Measurements from ENCODE around the gene KRTAP10-1.
"Not testable (repeated sequence)": the region's sequence is repeated elsewhere in the genome, so short reads cannot be mapped to it uniquely, and the experiment has no call there.

KRTAP10-1 gene

GRCh38 chr21:44550285-44550684 lies 10.3 kb upstream of the KRTAP10-1 start:
- not testable (repeated sequence) for DNase-seq (ENCODE audit: extremely low read depth in 1 of 2, low read depth in 1 of 2)

DNA sequence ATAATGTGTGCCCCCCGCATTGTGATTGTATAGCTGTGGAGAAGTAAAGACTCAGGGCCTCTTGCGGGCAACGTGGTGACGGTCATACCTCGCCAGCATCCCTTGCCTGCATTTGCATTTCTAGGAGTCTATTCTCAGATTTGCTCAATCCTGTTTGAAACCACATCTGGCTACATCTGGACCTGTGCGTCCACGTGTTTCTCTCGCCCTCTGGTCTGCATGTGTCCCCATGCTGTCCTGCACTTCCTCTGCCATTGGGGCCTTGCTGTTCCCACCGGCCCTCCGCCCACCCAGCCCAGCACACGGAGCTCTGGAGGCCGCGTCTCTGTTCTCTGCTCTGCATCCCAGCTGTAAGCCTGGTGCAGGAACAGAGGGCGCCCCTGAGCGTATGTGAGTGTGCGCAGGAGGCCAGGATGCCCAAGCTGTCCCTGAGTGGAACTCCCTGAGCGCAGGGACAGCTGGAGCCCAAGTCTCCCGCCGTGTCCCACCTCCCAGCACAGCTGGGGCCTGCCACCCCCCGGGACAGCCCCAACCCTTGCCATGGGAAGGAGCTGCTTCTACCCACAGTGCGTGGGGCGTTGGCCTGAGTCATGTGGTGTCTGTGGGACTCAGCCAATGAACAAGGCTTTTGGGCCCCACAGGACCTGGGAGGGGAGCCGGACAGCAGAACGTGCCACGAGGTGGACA lies 9.7 kb upstream of the KRTAP10-1 start:
- no peak for DNase-seq (ENCODE audit: extremely low read depth in 1 of 2, low read depth in 1 of 2)

GRCh38 chr21:44548922-44549321 lies 8.9 kb upstream of the KRTAP10-1 start:
- no peak for DNase-seq (ENCODE audit: extremely low read depth in 1 of 2, low read depth in 1 of 2)

GRCh38 chr21:44548381-44548780 lies 8.4 kb upstream of the KRTAP10-1 start:
- DNase-seq (ENCODE audit: extremely low read depth in 1 of 2, low read depth in 1 of 2) = no peak

GRCh38 chr21:44547656-44548331 lies 7.8 kb upstream of the KRTAP10-1 start:
- no peak for DNase-seq (ENCODE audit: extremely low read depth in 1 of 2, low read depth in 1 of 2)

GRCh38 chr21:44544566-44544965 lies 4.6 kb upstream of the KRTAP10-1 start:
- no peak for DNase-seq (ENCODE audit: extremely low read depth in 1 of 2, low read depth in 1 of 2)

- no peak for DNase-seq (ENCODE audit: extremely low read depth in 1 of 2, low read depth in 1 of 2)
Observed at GRCh38 chr21:44542716-44543115, 2.7 kb upstream of the KRTAP10-1 start.

DNA sequence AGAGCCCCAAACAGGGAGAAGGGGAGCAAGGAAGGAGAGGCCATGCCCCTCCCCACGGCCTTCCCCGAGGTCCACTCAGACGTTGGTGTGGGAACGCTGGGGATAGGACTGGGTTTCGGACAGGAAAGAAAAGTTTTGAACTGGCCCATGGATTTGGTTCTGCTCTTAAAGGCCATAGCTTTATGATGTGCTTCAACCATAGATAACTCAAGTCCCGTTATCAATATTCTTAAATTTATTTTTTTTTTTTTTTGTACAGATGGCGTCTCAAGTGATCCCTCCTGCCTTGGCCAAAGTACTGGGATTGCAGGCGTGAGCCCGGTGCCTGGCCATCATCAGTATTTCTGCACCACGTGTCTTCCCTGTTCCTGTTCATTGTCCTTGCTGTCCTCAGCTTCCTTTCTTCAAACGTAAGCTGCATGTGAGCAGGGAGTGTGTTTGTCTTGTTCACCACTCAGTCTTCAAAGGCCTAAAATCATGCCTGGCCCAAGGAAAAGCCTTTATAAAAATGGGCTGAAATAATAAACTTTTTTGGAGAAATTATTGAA lies 820 bp upstream of the KRTAP10-1 start:
- no peak for DNase-seq (ENCODE audit: extremely low read depth in 1 of 2, low read depth in 1 of 2)

- no peak for DNase-seq (ENCODE audit: extremely low read depth in 1 of 2, low read depth in 1 of 2)
Observed at GRCh38 chr21:44539046-44539445, 949 bp downstream of the KRTAP10-1 start.

DNA sequence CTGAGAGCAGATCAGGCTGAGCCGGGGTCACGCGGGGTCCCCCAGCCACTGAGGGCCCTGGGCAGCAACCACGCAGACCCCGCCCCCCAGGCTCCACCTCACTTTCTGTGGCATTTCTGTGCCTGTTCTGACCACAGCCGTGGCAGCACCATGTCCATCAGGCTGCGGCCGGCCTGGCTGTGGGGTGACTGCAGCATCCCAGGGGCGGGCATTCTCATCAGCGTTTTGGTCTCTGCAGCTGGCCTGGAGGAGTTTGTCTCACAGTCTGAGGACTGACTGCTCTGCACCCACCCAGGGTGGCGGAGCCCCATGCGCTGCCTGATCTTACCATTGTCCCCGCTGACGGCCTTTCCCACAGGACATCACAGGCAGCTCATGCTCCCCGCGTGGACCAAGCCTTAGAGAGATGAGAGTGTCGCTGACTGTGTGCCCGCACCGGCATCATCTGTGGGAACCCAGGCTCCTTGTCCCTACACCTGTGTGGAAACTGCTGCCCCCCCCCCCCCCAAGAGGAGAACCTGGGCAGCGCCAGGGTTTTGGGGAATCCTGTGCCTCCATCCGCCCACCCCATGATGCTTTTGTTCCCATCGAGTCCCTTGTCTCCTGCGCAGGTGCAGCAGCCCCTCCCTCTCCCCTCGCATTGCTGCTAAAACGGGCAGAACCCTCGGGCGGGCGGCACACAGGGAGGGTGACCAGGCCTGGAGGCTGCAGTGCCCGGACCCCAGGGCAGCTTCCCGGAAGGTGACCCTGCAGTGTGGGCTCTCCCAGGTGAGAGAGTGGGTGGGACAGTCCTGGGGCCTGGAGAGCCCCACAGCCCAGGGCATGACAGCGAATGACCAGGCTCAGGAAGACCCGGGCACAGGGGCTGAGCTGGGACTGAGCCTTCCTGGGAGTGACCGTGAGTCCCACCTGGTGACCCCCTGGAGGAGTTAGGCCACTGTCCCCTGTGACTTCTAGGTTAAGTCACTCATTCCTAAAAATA lies 1.8 kb downstream of the KRTAP10-1 start:
- DNase-seq (ENCODE audit: extremely low read depth in 1 of 2, low read depth in 1 of 2) = no peak

GRCh38 chr21:44535963-44536362 lies 4.0 kb downstream of the KRTAP10-1 start:
- no peak for DNase-seq (ENCODE audit: extremely low read depth in 1 of 2, low read depth in 1 of 2)

DNA sequence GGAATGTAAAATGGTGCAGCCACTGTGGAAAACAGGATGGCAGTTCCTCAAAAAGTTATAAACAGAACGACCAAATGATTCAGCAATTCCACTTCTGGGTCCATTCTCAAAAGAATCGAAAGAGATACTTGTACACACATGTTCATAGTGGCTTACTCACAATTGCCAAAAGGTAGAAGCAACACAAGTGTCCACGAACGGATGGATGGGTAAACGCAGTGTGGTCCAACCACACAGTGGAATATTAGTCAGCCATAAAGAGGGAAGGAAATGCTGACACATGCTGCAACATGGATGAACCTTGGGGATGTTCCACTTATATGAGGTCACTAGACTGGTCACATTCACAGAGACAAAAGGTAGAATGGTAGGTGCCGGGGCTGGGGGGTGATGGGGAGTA lies 5.3 kb downstream of the KRTAP10-1 start:
- DNase-seq (ENCODE audit: extremely low read depth in 1 of 2, low read depth in 1 of 2) = no peak

DNA sequence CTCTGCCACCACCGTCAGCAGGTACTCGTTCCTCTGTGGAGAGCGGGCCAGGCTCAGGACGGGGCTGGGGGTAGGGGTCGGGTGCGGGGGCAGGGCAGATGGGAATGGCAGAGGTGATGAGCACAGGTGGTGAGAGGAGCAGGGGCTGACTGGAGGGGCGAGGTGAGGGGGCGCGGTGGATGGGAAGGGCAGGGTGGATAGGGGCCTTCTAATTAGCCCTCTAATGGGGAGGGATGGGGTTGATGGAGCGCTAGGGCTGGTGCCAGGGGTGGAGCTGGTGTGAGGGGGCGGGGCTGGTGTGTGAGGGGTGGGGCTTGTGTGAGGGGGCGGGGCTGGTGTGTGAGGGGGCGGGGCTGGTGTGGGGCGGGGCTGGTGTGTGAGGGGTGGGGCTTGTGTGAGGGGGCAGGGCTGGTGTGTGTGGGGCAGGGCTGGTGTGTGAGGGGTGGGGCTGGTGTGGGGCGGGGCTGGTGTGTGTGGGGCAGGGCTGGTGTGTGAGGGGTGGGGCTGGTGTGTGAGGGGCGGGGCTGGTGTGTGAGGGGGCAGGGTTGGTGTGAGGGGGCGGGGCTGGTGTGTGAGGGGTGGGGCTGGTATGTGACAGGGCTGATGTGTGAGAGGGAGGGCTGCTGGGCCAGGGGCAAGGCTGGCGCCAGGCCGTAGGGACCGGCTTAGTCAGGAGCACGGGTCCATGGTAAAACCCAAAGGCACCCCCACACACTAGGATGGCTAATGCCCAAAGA lies 5.9 kb downstream of the KRTAP10-1 start:
- DNase-seq (ENCODE audit: extremely low read depth in 1 of 2, low read depth in 1 of 2) = no peak

DNA sequence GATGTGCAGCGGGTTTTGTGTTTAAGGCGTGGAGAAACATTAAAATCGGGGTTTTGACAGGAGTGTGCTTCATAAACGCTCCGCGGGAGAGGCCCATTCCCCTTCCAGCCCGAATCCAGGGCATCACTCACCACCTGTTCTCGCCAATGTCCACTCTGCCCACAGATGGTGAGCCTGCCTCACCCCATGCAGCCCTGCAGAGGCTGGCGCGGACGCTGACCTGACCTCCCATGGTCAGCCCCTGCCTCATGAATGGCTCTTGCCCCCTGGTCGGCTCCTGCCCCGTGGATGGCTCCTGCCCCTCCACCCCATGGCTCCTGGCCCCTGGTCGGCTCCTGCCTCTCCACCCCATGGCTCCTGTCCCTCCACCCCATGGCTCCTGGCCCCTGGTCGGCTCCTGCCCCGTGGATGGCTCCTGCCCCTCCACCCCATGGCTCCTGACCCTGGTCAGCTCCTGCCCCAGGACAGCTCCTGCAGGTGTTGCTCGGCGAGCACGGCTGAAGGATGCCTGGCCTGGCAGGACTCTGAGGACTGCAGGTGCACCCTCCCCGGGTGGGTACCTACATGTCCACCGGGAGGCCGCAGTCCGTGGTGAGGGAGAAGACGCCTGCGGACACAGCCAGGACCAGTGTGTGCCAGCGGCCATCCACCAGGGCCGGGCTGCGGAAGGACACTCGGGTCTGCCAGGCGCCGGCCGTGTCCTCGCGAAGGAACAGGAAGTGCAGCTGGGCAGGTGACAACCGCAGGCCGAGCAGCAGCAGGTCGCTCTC lies 6.7 kb downstream of the KRTAP10-1 start:
- DNase-seq (ENCODE audit: extremely low read depth in 1 of 2, low read depth in 1 of 2) = no peak

GRCh38 chr21:44532712-44533111 lies 7.3 kb downstream of the KRTAP10-1 start:
- no peak for DNase-seq (ENCODE audit: extremely low read depth in 1 of 2, low read depth in 1 of 2)

DNA sequence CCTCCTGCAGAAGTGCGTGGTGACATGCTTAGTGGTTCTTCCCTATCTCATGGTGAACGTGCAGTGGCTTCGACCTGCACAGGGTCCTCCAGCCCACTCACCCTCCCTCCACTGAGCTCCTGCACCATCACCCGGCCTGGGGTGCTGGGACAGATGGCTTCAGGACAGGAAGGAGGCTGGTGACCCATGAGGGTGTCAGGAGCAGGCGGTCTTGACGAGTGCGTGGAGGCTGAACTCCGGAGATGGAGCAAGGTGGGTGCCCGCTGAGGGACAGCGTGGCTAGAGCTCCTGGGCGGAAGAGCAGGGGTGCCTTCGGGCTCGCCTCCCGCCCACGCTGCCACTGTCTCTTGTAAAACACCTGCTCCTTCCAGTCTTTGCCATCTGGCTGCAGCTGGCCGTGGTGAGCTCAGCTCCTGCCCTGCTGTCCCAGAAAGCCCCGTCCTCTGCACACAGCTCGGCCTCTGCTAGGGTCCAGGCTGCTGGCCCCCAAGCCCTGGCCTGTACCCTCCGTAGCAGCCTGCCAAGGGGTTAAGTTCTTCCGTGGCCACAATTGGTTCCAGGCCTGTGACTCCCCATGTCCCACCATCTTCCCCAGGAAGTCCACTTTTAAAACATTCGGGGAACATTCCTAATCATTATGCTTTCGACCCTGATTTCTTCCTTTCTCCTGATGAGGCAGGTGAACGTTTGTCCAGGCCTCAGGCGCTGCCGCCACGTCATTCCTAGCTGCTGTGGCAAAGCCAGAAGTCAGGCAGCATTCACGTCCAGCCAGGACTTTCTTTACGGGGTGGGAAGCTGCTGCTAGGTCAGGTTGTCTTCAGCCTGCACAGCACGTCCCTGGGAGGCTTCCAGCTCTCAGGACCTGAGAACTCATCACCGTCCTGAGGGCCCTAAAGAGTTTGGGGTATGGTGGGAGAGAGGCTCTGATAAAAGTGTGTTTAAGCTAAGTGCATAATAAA lies 8.1 kb downstream of the KRTAP10-1 start:
- DNase-seq (ENCODE audit: extremely low read depth in 1 of 2, low read depth in 1 of 2) = no peak

- DNase-seq (ENCODE audit: extremely low read depth in 1 of 2, low read depth in 1 of 2) = no peak
Observed at GRCh38 chr21:44530903-44531605, 8.9 kb downstream of the KRTAP10-1 start.
